ENCODE results near the gene ALX4. TPM values are rescaled to one million over a fixed set of nuclear protein-coding genes. Genes with fewer than 3 reads are reported as not detected.

ALX4 gene
- total RNA-seq, 1 donor from 2014 or later, result not detected

DNA sequence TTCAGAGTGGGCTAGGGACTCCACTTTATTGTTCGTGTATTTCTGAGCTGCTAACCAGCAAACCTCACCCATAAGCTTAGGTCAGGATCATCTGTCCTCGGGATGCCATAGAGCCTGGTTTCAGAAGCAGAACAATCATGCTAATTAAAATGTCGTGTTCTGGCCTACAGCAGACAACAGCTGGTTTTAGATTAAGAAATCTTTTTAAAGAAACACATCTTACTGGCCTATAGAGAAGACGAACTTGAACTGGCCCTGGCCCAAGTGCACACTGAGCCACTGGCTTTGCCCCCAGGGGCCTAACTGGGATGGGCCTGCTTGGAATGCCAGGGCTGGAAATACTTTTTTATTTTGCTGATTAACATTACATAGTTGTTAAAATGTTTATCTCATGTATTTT is 63.2 kb downstream of the ALX4 start:
- Histone ChIP-seq H3K4me1 (peaks cover 14% of the 10 kb centered on the region), H3K9me3 (no peaks in the 10 kb centered on the region), H3K36me3 (peaks cover 5% of the 10 kb centered on the region), H3K27ac (no peak overlapping the region), H3K4me3 (no peak overlapping the region), H3K27me3 (ENCODE audit: low read depth) (no peaks in the 10 kb centered on the region)
- no peak for DNase-seq
- intact Hi-C loops (cut with DNase I), result no loop called here
- TF ChIP-seq, protein P1, sequence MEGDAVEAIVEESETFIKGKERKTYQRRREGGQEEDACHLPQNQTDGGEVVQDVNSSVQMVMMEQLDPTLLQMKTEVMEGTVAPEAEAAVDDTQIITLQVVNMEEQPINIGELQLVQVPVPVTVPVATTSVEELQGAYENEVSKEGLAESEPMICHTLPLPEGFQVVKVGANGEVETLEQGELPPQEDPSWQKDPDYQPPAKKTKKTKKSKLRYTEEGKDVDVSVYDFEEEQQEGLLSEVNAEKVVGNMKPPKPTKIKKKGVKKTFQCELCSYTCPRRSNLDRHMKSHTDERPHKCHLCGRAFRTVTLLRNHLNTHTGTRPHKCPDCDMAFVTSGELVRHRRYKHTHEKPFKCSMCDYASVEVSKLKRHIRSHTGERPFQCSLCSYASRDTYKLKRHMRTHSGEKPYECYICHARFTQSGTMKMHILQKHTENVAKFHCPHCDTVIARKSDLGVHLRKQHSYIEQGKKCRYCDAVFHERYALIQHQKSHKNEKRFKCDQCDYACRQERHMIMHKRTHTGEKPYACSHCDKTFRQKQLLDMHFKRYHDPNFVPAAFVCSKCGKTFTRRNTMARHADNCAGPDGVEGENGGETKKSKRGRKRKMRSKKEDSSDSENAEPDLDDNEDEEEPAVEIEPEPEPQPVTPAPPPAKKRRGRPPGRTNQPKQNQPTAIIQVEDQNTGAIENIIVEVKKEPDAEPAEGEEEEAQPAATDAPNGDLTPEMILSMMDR (IDR thresholded peaks at IDR 0.05), result no peak
- no peak for ATAC-seq

DNA sequence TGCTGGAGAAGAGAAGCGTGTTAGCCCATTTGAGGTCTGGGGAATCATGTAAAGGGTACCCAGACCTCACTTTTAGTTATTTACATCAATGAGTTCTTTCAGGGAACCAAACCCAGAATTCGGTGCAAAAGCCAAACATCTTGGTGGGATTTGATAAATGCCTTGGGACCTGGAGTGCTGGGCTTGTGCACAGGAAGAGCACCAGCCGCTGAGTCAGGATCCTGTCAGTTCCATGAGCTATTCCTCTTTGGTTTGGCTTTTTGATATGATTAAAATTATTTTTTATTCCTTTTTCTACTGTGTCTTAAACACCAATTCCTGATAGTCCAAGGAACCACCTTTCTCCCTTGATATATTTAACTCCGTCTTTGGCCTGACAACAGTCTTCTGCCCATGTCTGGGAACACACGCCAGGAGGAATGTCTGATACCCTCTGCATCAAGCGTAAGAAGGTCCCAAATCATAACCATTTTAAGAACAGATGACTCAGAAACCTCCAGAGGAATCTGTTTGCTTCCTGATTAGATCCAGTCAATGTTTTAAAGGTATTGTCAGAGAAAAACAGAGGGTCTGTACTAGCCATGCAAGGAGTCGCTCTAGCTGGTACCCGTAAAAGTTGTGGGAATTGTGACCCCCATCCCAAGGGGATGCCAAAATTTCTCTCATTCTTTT is 65.2 kb downstream of the ALX4 start:
- no peaks in the 10 kb centered on the region for H3K27me3 ChIP-seq (ENCODE audit: low read depth)
- no peak overlapping the region for H3K4me3 ChIP-seq
- no peak overlapping the region for H3K27ac ChIP-seq
- ATAC-seq, result no peak
- TF ChIP-seq, protein P1 (IDR thresholded peaks at IDR 0.05), result no peak
- peaks cover 5% of the 10 kb centered on the region for H3K36me3 ChIP-seq
- H3K4me1 ChIP-seq, result peaks cover 14% of the 10 kb centered on the region
- no peak for DNase-seq
- no peaks in the 10 kb centered on the region for H3K9me3 ChIP-seq
- intact Hi-C loops (cut with DNase I), result no loop called here

DNA sequence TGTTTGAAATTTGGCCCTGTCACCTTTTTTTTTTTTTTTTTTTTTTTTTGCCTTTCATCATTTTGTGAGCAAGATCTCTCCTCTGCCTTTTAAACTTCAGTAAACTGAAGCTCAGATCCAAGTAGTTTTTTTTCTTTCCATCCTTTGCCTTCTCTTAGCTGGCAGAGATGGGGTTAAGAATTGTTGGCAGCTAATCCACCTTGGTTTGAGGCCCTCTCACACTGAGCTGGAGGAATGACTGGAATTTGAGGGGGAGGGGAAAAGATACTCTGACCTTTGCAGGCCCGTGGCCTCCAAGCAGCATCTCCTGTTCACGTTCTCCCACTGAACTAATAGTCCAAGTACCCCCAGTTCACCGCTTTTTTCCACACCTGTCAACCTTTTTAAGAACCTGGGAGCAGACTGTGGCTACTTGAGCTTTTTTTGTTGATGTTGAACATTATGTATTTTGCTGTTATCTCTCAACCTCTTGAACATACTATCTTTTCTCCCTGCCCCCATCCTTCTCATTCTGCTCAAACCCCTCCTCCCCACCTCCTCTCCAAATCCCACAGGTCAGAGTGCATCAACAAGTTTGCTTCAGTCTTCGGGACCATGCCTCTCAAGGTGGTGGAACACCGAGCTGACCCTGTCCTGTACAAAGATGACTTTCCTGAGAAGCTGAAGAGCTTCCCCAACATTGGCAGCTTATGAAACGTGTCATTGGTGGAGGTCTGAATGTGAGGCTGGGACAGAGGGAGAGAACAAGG is 66.2 kb downstream of the ALX4 start:
- H3K27me3 ChIP-seq (ENCODE audit: low read depth), result no peaks in the 10 kb centered on the region
- no peak for DNase-seq
- H3K36me3 ChIP-seq, result peaks cover 9% of the 10 kb centered on the region
- intact Hi-C loops (cut with DNase I), result no loop called here
- H3K9me3 ChIP-seq, result no peaks in the 10 kb centered on the region
- H3K4me3 ChIP-seq, result no peak overlapping the region
- no peak overlapping the region for H3K27ac ChIP-seq
- peak; percentile 47 to 55 for ATAC-seq
- TF ChIP-seq, protein P1 (IDR thresholded peaks at IDR 0.05), result no peak
- H3K4me1 ChIP-seq, result peaks cover 14% of the 10 kb centered on the region

GRCh38 chr11:44243086-44243485 is 66.9 kb downstream of the ALX4 start:
- H3K9me3 ChIP-seq, result no peaks in the 10 kb centered on the region
- H3K27ac ChIP-seq, result no peak overlapping the region
- intact Hi-C loops (cut with DNase I), result no loop called here
- TF ChIP-seq, protein P1 (IDR thresholded peaks at IDR 0.05), result no peak
- no peak overlapping the region for H3K4me3 ChIP-seq
- peaks cover 16% of the 10 kb centered on the region for H3K36me3 ChIP-seq
- peaks cover 14% of the 10 kb centered on the region for H3K4me1 ChIP-seq
- no peaks in the 10 kb centered on the region for H3K27me3 ChIP-seq (ENCODE audit: low read depth)
- no peak for DNase-seq
- peak; percentile 36 to 39 for ATAC-seq

GRCh38 chr11:44241851-44242250 is 68.1 kb downstream of the ALX4 start:
- ATAC-seq, result no peak
- H3K4me3 ChIP-seq, result no peak overlapping the region
- intact Hi-C loops (cut with DNase I), result no loop called here
- peaks cover 23% of the 10 kb centered on the region for H3K36me3 ChIP-seq
- TF ChIP-seq, protein P1 (IDR thresholded peaks at IDR 0.05), result no peak
- H3K27me3 ChIP-seq (ENCODE audit: low read depth), result no peaks in the 10 kb centered on the region
- peaks cover 14% of the 10 kb centered on the region for H3K4me1 ChIP-seq
- H3K9me3 ChIP-seq, result no peaks in the 10 kb centered on the region
- H3K27ac ChIP-seq, result no peak overlapping the region
- DNase-seq, result no peak
